SW480 (cell line): Measurements from ENCODE around the gene LSMEM2.
"Not testable (repeated sequence)": the region's sequence is repeated elsewhere in the genome, so short reads cannot be mapped to it uniquely, and the experiment has no call there.

Experiments used
- DNase-seq: peaks from one replicate; pipeline ENCODE4 v3.0.0-alpha.2; 2016; ENCODE audit warnings: low spot score

Gene LSMEM2

GRCh38 chr3:50245831-50246516 is 32.9 kb upstream of the LSMEM2 start:
- peak; percentile 75 for DNase-seq

DNA sequence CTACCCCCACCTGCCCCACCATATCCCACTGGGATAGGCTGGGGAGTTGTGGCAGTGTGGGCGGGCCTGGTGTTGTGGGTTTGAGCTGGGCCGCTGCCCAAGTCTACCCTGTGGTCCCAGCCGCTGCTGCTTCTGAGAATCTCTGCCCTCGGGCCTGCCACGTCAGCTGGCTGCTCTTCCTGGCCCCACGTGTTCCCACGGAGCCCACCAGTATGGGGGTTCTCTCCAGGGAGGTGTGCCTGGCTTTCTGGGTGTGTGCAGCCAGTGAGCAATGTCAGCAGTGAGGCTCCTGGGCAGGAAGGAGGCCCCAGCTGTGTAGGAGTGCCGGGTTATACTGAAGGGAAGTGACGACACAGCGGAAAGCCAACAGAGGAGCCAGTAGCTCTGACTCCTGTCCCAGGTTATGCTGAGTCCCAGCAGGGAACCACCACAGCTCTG is 32.4 kb upstream of the LSMEM2 start:
- DNase-seq, result peak; percentile 70

- DNase-seq, result peak; percentile 76
Measured at GRCh38 chr3:50248387-50248786, 30.5 kb upstream of the LSMEM2 start.

DNA sequence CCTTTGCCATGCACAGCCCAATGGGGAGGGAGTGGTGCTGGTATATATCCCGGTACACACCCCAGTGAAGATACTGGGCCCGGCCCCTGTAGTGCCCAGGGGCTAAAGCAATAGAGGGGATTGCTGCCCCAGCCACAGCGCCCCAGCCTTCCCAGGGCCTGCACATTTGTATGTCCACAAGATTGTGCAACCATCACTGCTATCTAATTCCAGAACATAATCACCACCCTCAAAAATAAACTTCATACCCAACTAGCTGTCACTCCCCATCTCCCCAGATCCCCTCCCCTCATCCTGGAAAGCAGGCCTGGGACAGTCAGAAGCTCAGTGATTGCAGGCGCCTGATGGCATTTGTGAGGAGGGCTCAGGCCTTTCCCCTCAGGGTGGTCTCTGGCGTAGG is 29.4 kb upstream of the LSMEM2 start:
- DNase-seq, result no peak

DNA sequence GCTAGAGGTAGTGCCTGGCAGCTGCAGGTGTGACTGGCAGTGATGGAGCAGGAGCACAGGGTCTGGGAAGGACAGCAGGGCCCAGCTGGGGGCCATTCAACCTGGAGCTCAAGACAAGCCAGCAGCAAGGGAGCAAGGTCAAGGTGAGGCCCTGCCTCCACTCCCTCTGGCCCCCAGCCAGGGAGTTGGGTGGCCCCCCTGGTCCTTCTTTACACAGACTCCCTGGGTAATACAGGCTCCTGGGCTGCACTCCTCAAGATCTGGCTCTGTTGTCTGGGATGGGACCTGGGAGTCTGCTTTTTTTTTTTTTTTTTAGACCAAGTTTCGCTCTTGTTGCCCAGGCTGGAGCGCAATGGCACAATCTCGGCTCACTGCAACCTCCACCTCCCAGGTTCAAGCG is 28.4 kb upstream of the LSMEM2 start:
- DNase-seq, result no peak

DNA sequence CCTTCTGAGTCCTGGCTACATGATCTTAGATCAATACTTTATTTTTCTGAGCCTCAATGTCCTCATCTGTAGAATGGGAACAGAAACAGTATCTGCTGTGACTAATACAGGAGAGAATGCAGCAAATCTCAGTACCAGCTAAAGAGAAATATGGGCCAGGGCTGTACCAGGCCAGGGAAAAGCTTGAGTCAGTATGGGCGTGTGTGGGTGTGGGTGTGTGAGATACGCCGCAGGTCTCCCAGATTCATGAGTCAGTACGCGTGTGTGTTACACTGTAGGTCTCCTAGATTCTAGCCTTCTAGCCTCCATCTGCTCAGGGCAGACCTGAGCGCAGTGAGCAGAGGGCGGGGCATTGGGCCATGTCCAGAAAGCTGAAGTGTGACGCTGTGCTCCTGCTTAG is 27.7 kb upstream of the LSMEM2 start:
- DNase-seq, result no peak

DNA sequence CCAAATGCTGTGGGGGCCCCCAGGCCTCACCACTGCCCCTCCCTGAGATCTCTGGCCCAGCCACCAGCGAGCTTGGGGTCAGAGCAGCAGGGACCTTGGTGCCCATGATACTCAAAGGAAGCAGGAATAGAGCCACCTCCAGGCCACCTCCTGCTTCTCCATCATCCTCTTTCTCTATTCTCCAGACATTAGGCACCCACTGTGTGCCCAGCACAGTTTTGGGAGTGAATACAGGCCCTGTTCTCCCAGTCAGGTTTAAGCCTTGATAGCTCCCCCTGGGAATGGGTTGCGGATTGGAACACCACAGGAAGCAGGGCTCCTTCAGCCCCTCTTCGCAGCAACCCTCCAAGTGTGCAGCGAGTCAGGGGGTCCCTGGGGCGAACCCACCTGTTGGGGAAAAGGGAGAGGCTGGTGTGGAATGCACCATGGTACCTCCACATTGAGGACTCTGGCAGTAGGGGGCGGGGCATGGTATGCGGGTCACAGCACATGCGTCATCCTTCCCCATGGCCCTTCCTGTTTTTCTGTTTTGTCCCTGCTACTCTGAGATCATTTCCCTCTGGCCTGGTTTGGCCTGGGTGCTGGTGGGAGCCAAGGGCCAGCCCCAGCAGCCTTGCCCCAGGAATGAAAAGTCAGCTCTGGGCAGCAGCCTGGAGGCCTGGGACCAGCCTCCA is 24.2 kb upstream of the LSMEM2 start:
- no peak for DNase-seq

DNA sequence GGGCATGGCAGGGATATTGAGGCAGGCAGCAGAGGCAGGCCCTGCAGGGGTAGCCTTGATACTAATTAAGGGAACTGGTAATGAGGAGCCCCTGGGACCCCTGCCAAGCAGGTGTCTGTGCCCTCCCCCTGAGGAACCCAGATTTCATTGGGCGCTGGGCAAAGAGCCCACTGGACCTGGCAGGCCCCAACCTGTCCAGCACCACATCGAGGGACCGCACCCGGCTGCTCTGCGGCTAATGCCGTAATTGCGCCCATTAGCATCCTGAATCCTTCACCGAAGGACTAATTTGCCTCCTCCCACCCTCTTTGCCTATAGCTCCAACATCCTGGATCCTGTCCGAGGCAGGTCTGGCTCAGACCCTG is 23.7 kb upstream of the LSMEM2 start:
- no peak for DNase-seq

- DNase-seq, result peak; percentile 43
Measured at GRCh38 chr3:50256978-50257890, 21.7 kb upstream of the LSMEM2 start.

- peak; percentile 71 for DNase-seq
Measured at GRCh38 chr3:50258029-50258680, 20.7 kb upstream of the LSMEM2 start.

DNA sequence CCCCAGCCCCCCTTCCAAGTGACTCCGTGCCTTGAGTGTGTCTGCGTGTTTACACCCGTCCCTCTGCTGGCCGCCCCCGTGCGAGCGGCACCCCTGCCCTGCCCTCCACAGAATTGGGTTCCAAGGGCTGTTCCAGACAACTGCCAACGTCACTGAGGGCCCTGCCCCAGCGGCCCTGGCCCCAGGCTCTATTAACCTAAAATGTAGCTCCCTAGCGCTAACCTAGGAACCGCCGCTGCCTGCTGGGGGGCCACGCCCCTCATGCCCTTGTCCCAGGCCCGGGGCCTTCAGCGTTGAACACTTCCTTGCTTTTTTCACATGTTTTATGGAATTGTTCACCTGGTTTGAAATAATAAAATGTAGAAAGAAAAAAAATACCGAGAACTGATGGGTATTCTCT is 19.9 kb upstream of the LSMEM2 start:
- DNase-seq, result no peak

GRCh38 chr3:50259432-50260026 is 19.4 kb upstream of the LSMEM2 start:
- DNase-seq, result no peak

- peak; percentile 89 for DNase-seq
Measured at GRCh38 chr3:50260027-50260941, 18.6 kb upstream of the LSMEM2 start.

- no peak for DNase-seq
Measured at GRCh38 chr3:50260942-50261441, 17.9 kb upstream of the LSMEM2 start.

- DNase-seq, result no peak
Measured at GRCh38 chr3:50261505-50261904, 17.4 kb upstream of the LSMEM2 start.

GRCh38 chr3:50262200-50262599 is 16.7 kb upstream of the LSMEM2 start:
- DNase-seq, result not testable (repeated sequence)

GRCh38 chr3:50262778-50263177 is 16.1 kb upstream of the LSMEM2 start:
- no peak for DNase-seq

- DNase-seq, result no peak
Measured at GRCh38 chr3:50263478-50264382, 15.2 kb upstream of the LSMEM2 start.

DNA sequence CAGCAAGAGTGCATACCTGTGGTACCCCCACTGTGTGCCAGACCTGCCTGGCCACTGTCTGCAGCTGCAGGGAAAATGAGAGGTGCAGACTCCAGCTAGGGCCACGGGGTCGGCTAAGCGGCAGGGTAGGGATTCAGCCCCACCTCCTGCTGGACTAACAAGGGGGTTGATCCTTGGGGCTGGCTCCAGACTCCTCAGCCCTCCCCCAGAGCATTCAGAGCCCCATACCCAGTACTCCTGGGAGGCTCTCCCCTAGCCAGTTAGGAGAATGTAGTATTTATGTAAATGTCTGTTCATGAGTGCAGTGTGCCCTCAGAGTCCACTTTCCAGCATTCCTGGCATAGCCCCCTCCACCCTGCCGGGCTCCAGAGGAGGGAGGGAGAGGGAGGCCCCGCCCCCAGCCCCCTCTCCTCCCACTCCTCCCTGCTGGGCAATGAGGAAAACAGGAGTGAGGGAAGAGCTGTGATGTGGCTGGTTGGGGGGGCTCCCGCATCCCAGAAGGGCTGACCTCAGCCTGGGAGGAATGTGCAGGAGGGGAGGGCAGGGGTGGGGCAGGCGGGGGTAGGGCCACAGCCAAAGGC is 14.4 kb upstream of the LSMEM2 start:
- DNase-seq, result peak; percentile 98
